ENCODE results near the gene TMEM169. TPM values are rescaled to one million over a fixed set of nuclear protein-coding genes. Genes with fewer than 3 reads are reported as not detected.

The TMEM169 gene
- total and polyA plus RNA-seq, 9 of the 15 experiments (the other 6 are each of a cell fraction or from before 2014, with no cell fraction given): 0.01 to 0.09 (median 0.04) TPM; not detected in 5

DNA sequence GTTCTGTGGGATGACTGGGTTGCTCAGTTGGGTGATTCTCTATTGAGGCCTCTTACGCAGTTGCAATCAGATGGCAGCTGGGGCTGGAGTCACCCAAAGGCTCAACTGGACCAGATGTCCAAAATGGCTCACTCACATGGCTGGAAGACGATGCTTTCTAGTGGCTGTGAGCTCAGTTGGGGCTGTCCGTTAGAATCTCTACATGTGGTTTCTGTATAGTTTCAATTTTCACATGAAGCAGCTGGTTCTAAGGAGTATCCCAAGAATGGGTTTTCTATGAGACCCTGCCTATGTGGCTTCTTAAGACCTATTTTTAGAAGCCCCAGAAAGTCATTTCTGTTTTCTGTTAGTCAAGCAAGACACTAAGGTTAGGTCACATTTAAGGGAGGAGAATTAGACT is 31.9 kb downstream of the TMEM169 start (continued):
- no peak for TF ChIP-seq ZKSCAN1 (IDR thresholded peaks at IDR 0.05; ENCODE audit: low read depth, low read length)
- TF ChIP-seq, protein P1, sequence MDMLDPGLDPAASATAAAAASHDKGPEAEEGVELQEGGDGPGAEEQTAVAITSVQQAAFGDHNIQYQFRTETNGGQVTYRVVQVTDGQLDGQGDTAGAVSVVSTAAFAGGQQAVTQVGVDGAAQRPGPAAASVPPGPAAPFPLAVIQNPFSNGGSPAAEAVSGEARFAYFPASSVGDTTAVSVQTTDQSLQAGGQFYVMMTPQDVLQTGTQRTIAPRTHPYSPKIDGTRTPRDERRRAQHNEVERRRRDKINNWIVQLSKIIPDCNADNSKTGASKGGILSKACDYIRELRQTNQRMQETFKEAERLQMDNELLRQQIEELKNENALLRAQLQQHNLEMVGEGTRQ (CRISPR knock-in tag; IDR thresholded peaks at IDR 0.05): no peak
- no peak for TF ChIP-seq NFIC (IDR thresholded peaks at IDR 0.05)
- no peak for TF ChIP-seq RNF2 (IDR thresholded peaks at IDR 0.05)
- no peak for TF ChIP-seq ZNF707 (CRISPR knock-in tag; conservative IDR thresholded peaks at IDR 0.05)
- TF ChIP-seq ZNF41 (CRISPR knock-in tag; conservative IDR thresholded peaks at IDR 0.05): no peak
- no peak for TF ChIP-seq ZNF449 (CRISPR knock-in tag; IDR thresholded peaks at IDR 0.05)
- no peak for TF ChIP-seq ZBTB1 (CRISPR knock-in tag; IDR thresholded peaks at IDR 0.05; ENCODE audit: borderline replicate concordance, low read depth)
- TF ChIP-seq ZNF511 (CRISPR knock-in tag; IDR thresholded peaks at IDR 0.05): no peak
- peak in 1 of 3 experiments; percentile 41 for TF ChIP-seq YY1 (IDR thresholded peaks at IDR 0.05; ENCODE audit: borderline replicate concordance in 1 of 3, control insufficient read depth in 1 of 3, extremely low read depth in 1 of 3, insufficient read depth in 3 of 3, insufficient read length in 1 of 3, insufficient replicate concordance in 2 of 3, low read depth in 1 of 3, low read length in 2 of 3)
- TF ChIP-seq POLR2AphosphoS2 (IDR thresholded peaks at IDR 0.05; ENCODE audit: low read length): no peak

All from K562 (cell line).